NK-92 (cell line): ENCODE data around the gene RNF2.

Source experiments
- DNase-seq: peaks from one replicate; lab custom pipeline; 2025; ENCODE audit not compliant: unreplicated experiment; lab: John Stamatoyannopoulos, UW

Gene RNF2

GRCh38 chr1:185091480-185091879 lies 46.1 kb downstream of the RNF2 start:
- no peak for DNase-seq

DNA sequence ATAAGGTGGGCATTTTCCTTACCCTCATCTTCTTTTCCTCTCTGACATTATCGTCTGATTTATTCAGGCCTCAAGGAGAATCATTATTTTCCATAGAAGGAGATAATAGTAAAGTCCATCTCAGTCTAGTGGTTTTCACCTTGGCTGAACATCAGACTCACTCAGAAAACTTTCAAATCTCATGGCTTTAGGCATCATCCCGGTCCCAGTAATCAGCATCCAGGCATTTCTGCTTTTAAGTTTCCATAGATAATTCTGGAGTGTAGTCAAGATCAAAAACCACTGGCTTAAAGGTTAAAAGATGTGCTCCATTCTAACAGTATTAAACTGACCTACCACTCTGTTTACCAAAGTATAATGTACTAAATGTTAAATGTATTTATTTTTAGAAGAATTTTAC lies 49.4 kb downstream of the RNF2 start:
- no peak for DNase-seq

- DNase-seq, result no peak
These were observed 51.2 kb downstream of the RNF2 start for GRCh38 chr1:185096531-185096930.

- no peak for DNase-seq
These were observed 58.7 kb downstream of the RNF2 start for GRCh38 chr1:185104083-185104482.

GRCh38 chr1:185105121-185105520 lies 59.8 kb downstream of the RNF2 start:
- no peak for DNase-seq

- no peak for DNase-seq
These were observed 63.0 kb downstream of the RNF2 start for GRCh38 chr1:185108321-185108720.

- DNase-seq, result no peak
These were observed 64.8 kb downstream of the RNF2 start for GRCh38 chr1:185110145-185110544.

GRCh38 chr1:185111873-185112272 lies 66.5 kb downstream of the RNF2 start:
- no peak for DNase-seq

GRCh38 chr1:185112356-185112755 lies 67.0 kb downstream of the RNF2 start:
- no peak for DNase-seq

GRCh38 chr1:185129708-185130107 lies 84.3 kb downstream of the RNF2 start:
- DNase-seq, result no peak

- no peak for DNase-seq
These were observed 87.2 kb downstream of the RNF2 start for GRCh38 chr1:185132534-185132933.

GRCh38 chr1:185137896-185138545 lies 92.7 kb downstream of the RNF2 start:
- no peak for DNase-seq

- no peak for DNase-seq
These were observed 93.9 kb downstream of the RNF2 start for GRCh38 chr1:185139246-185139645.

DNA sequence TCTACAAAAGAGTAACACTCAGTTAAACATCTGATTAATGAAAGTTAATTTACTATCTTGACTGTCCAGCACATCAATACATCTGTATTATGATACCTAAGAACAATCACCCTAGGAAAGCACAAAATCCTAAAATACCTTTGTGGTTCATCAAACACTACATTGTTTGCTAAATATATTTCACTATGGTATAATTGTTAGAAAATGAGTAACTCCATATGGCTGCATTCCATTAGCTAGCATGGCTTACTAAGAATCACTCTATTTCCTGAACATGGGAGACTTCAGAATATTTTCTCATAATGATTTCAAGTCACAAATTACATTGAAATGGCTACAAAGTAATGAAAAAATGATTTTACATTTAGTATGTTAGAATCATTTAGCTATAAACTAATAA lies 98.9 kb downstream of the RNF2 start:
- no peak for DNase-seq

- DNase-seq, result no peak
These were observed 105.9 kb downstream of the RNF2 start for GRCh38 chr1:185151215-185151614.
